ENCODE data around the gene SCFD2.

SCFD2 gene

DNA sequence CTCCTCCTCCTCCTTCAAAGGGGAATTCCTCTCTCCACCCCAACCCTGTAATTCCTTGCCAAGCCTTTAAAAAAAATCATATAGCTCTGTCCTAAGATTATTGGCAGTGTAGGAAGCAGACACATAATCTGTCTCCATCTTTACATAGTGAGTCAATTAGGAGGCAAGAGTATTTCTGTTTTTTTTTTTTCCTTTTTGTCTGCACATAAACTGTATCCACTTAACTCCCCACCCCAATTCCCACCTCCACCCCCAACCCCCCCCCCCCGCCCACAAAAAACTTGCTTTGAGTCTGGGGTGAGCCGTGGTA, 321.3 kb downstream of the SCFD2 start:
- Histone ChIP-seq H3K79me2 (ENCODE audit: low read length) (no peaks in the 10 kb centered on the region), H3K9ac (ENCODE audit: low read length) (no peak overlapping the region), H3K4me3 (ENCODE audit: low read length) (no peak overlapping the region), H2AFZ (ENCODE audit: low read depth, low read length) (no peak overlapping the region), H3K4me2 (ENCODE audit: low read length) (no peak overlapping the region), H3K27ac (ENCODE audit: low read length) (no peak overlapping the region), H4K20me1 (ENCODE audit: insufficient read depth, low read length) (no peaks in the 10 kb centered on the region), H3K4me1 (ENCODE audit: low read length) (no peaks in the 10 kb centered on the region), H3K9me3 (ENCODE audit: insufficient read depth, low read length) (no peaks in the 10 kb centered on the region), H3K27me3 (ENCODE audit: low read depth, low read length) (no peaks in the 10 kb centered on the region), H3K36me3 (replicated peaks; ENCODE audit: low read depth, low read length) (no peaks in the 10 kb centered on the region)
- TF ChIP-seq, protein P1, sequence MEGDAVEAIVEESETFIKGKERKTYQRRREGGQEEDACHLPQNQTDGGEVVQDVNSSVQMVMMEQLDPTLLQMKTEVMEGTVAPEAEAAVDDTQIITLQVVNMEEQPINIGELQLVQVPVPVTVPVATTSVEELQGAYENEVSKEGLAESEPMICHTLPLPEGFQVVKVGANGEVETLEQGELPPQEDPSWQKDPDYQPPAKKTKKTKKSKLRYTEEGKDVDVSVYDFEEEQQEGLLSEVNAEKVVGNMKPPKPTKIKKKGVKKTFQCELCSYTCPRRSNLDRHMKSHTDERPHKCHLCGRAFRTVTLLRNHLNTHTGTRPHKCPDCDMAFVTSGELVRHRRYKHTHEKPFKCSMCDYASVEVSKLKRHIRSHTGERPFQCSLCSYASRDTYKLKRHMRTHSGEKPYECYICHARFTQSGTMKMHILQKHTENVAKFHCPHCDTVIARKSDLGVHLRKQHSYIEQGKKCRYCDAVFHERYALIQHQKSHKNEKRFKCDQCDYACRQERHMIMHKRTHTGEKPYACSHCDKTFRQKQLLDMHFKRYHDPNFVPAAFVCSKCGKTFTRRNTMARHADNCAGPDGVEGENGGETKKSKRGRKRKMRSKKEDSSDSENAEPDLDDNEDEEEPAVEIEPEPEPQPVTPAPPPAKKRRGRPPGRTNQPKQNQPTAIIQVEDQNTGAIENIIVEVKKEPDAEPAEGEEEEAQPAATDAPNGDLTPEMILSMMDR (IDR thresholded peaks at IDR 0.05; ENCODE audit: low read depth, low read length) = no peak
- TF ChIP-seq EZH2phosphoT487 (IDR thresholded peaks at IDR 0.05; ENCODE audit: low read depth) = no peak

DNA sequence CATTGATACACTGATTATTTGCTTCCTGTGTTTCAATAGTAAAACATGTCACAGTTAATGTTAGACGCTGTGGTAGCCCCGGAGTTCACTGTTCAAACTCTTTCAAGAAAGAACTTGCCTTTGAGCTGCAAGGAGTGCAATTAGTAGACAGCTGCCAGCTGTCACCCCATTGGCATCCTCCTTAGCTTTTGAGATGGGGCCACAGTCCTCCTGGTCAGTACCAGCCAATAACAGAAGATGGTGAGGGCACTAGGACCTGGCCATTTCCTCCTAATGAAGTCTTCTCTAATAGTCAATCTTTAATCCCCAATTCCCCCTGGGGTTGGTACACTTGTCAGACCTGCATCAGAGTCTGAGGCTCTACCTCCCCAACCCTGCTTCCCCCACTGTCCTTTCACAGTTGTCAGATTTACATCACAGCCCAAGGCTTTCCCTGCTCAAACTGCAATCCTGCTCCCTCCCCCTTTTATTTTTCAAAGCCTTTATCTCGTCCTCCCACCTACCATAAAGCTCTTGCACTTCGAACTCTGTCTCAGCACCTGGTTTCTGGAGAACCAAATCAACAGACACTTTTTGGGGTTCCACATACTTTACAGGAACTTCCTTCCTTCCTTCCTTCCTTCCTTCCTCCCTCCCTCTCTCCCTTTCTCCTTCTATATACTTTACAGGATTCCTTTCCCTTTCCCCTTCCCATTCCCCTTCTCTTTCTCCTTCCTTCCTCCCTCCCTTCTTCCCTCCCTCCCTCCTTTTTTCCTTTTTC, 321.8 kb downstream of the SCFD2 start:
- Histone ChIP-seq H3K79me2 (ENCODE audit: low read length) (no peaks in the 10 kb centered on the region), H2AFZ (ENCODE audit: low read depth, low read length) (no peak overlapping the region), H3K4me2 (ENCODE audit: low read length) (no peak overlapping the region), H3K27ac (ENCODE audit: low read length) (no peak overlapping the region), H3K27me3 (ENCODE audit: low read depth, low read length) (no peaks in the 10 kb centered on the region), H3K4me3 (ENCODE audit: low read length) (no peak overlapping the region), H3K4me1 (ENCODE audit: low read length) (no peaks in the 10 kb centered on the region), H3K9me3 (ENCODE audit: insufficient read depth, low read length) (no peaks in the 10 kb centered on the region), H3K36me3 (replicated peaks; ENCODE audit: low read depth, low read length) (no peaks in the 10 kb centered on the region), H4K20me1 (ENCODE audit: insufficient read depth, low read length) (no peaks in the 10 kb centered on the region), H3K9ac (ENCODE audit: low read length) (no peak overlapping the region)
- TF ChIP-seq EZH2phosphoT487 (IDR thresholded peaks at IDR 0.05; ENCODE audit: low read depth) = no peak
- TF ChIP-seq, protein P1 (IDR thresholded peaks at IDR 0.05; ENCODE audit: low read depth, low read length) = no peak

DNA sequence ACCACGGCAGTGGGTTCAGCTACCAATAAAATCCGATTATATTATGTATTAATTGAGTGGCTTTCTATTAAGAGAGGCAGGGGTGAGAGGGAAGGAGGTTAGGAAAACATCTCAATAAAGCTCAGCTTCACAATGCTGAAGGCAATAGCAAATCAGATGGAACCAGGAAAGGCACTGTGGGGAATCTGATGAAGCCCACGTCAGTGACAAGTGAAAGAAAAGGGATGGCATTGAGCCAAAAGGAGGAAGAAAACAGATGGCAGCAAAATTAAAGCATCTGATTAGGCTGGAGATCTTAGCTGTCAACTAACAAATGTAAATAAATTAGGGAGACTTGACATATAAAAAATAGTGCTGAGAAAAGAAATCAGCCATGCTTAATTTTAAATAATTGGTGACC, 322.8 kb downstream of the SCFD2 start:
- Histone ChIP-seq H2AFZ (ENCODE audit: low read depth, low read length) (no peak overlapping the region), H3K9me3 (ENCODE audit: insufficient read depth, low read length) (no peaks in the 10 kb centered on the region), H3K27me3 (ENCODE audit: low read depth, low read length) (no peaks in the 10 kb centered on the region), H3K4me1 (ENCODE audit: low read length) (no peaks in the 10 kb centered on the region), H3K9ac (ENCODE audit: low read length) (no peak overlapping the region), H3K36me3 (replicated peaks; ENCODE audit: low read depth, low read length) (no peaks in the 10 kb centered on the region), H3K79me2 (ENCODE audit: low read length) (no peaks in the 10 kb centered on the region), H3K27ac (ENCODE audit: low read length) (no peak overlapping the region), H3K4me3 (ENCODE audit: low read length) (no peak overlapping the region), H3K4me2 (ENCODE audit: low read length) (no peak overlapping the region), H4K20me1 (ENCODE audit: insufficient read depth, low read length) (no peaks in the 10 kb centered on the region)
- TF ChIP-seq EZH2phosphoT487 (IDR thresholded peaks at IDR 0.05; ENCODE audit: low read depth) = no peak
- TF ChIP-seq, protein P1 (IDR thresholded peaks at IDR 0.05; ENCODE audit: low read depth, low read length) = no peak

- H3K27ac ChIP-seq (ENCODE audit: low read length) = no peak overlapping the region
- no peak overlapping the region for H3K9ac ChIP-seq (ENCODE audit: low read length)
- H3K27me3 ChIP-seq (ENCODE audit: low read depth, low read length) = no peaks in the 10 kb centered on the region
- no peaks in the 10 kb centered on the region for H3K4me1 ChIP-seq (ENCODE audit: low read length)
- TF ChIP-seq, protein P1 (IDR thresholded peaks at IDR 0.05; ENCODE audit: low read depth, low read length) = no peak
- no peak for TF ChIP-seq EZH2phosphoT487 (IDR thresholded peaks at IDR 0.05; ENCODE audit: low read depth)
- no peak overlapping the region for H3K4me3 ChIP-seq (ENCODE audit: low read length)
- no peak overlapping the region for H2AFZ ChIP-seq (ENCODE audit: low read depth, low read length)
- no peaks in the 10 kb centered on the region for H3K36me3 ChIP-seq (replicated peaks; ENCODE audit: low read depth, low read length)
- no peak overlapping the region for H3K4me2 ChIP-seq (ENCODE audit: low read length)
- H3K79me2 ChIP-seq (ENCODE audit: low read length) = no peaks in the 10 kb centered on the region
- H3K9me3 ChIP-seq (ENCODE audit: insufficient read depth, low read length) = no peaks in the 10 kb centered on the region
- H4K20me1 ChIP-seq (ENCODE audit: insufficient read depth, low read length) = no peaks in the 10 kb centered on the region
Measured at GRCh38 chr4:53040851-53041250, 325.0 kb downstream of the SCFD2 start.
